Nephron (organoid): Measurements from ENCODE around the gene CHAC2.
A peak's percentile ranks its signal among the peaks of the same experiment; 100 is the strongest.

ENCODE experiments used
- H3K27ac Mint-ChIP-seq, 3 experiments: 2 replicates each; pipeline ENCODE4 v1.8.0; 2020; ENCODE audit warnings: mixed read lengths in 3 of 3, mild to moderate bottlenecking in 2 of 3, moderate library complexity in 1 of 3
- H3K27me3 Mint-ChIP-seq: 2 replicates; pipeline ENCODE4 v1.8.0; 2021; ENCODE audit warnings: low read depth, mild to moderate bottlenecking, moderate library complexity, mixed read lengths
- H3K36me3 Mint-ChIP-seq: 2 replicates; pipeline ENCODE4 v1.8.0; 2020; ENCODE audit warnings: low read depth, mixed read lengths
- H3K4me1 Mint-ChIP-seq: 2 replicates; pipeline ENCODE4 v1.8.0; 2020; ENCODE audit warnings: mixed read lengths
- H3K4me3 Mint-ChIP-seq, 3 experiments: 2 replicates each; pipeline ENCODE4 v1.8.0; 2020; ENCODE audit warnings: mild to moderate bottlenecking in 3 of 3, mixed read lengths in 3 of 3, moderate library complexity in 2 of 3
- H3K9me3 Mint-ChIP-seq: 2 replicates; pipeline ENCODE4 v1.8.0; 2020; ENCODE audit warnings: mixed read lengths
- CTCF ChIP-seq, 3 experiments: fragments of 200-600 bp; sonication (generic); IDR thresholded peaks; one replicate each; pipeline ENCODE4 v1.5.0; 2021; ENCODE audit warnings: antibody characterized with exemption in 3 of 3; ENCODE audit not compliant: unreplicated experiment in 3 of 3

CHAC2 gene

GRCh38 chr2:53782676-53783075, 15.1 kb downstream of the CHAC2 start:
- Mint-ChIP-seq H3K36me3 (peaks cover 31% of the 10 kb centered on the region), H3K9me3 (no peaks in the 10 kb centered on the region)
- TF ChIP-seq CTCF (IDR thresholded peaks at IDR 0.05; ENCODE audit: unreplicated experiment in 3 of 3), result no peak

GRCh38 chr2:53784436-53784835, 16.8 kb downstream of the CHAC2 start:
- Mint-ChIP-seq H3K27ac (peak overlapping the region; percentile 15 to 97 (median 95)), H3K4me3 (peak overlapping the region; percentile 95 to 98 (median 95)), H3K27me3 (no peaks in the 10 kb centered on the region), H3K9me3 (no peaks in the 10 kb centered on the region), H3K4me1 (peaks cover 24% of the 10 kb centered on the region), H3K36me3 (peaks cover 20% of the 10 kb centered on the region)
- TF ChIP-seq CTCF (IDR thresholded peaks at IDR 0.05; ENCODE audit: unreplicated experiment in 3 of 3), result no peak

More at GRCh38 chr2:53782676-53783075, 15.1 kb downstream of the CHAC2 start:
- H3K27me3 Mint-ChIP-seq, result no peaks in the 10 kb centered on the region
- H3K4me3 Mint-ChIP-seq, result no peak overlapping the region
- peaks cover 16% of the 10 kb centered on the region for H3K4me1 Mint-ChIP-seq
- H3K27ac Mint-ChIP-seq, result no peak overlapping the region

GRCh38 chr2:53785366-53785765, 17.8 kb downstream of the CHAC2 start:
- no peak for TF ChIP-seq CTCF (IDR thresholded peaks at IDR 0.05; ENCODE audit: unreplicated experiment in 3 of 3)
- peaks cover 12% of the 10 kb centered on the region for H3K36me3 Mint-ChIP-seq
- H3K27ac Mint-ChIP-seq, result peak overlapping the region; percentile 92 to 97 (median 95)
- no peaks in the 10 kb centered on the region for H3K27me3 Mint-ChIP-seq
- peak overlapping the region; percentile 95 to 98 (median 95) for H3K4me3 Mint-ChIP-seq
- no peaks in the 10 kb centered on the region for H3K9me3 Mint-ChIP-seq
- H3K4me1 Mint-ChIP-seq, result peaks cover 24% of the 10 kb centered on the region

GRCh38 chr2:53786352-53786704, 18.7 kb downstream of the CHAC2 start:
- Mint-ChIP-seq H3K9me3 (no peaks in the 10 kb centered on the region), H3K4me1 (peaks cover 31% of the 10 kb centered on the region), H3K27ac (peak overlapping the region; percentile 92 to 97 (median 95)), H3K4me3 (peak overlapping the region; percentile 95 to 98 (median 95)), H3K27me3 (no peaks in the 10 kb centered on the region), H3K36me3 (peaks cover 7% of the 10 kb centered on the region)
- TF ChIP-seq CTCF (IDR thresholded peaks at IDR 0.05; ENCODE audit: unreplicated experiment in 3 of 3), result no peak

- Mint-ChIP-seq H3K4me3 (peak within 1 kb of the TSS; percentile 95 to 98 (median 95)), H3K27ac (peak within 1 kb of the TSS; percentile 92 to 97 (median 95)), H3K27me3 (no peaks in the 10 kb centered on the region), H3K9me3 (no peaks in the 10 kb centered on the region), H3K36me3 (peaks cover 6% of the 10 kb centered on the region), H3K4me1 (peaks cover 31% of the 10 kb centered on the region)
- no peak for TF ChIP-seq CTCF (IDR thresholded peaks at IDR 0.05; ENCODE audit: unreplicated experiment in 3 of 3)
Measured at GRCh38 chr2:53786705-53787613, 19.4 kb downstream of the CHAC2 start, which contains the start of the genes ASB3 and ERLEC1. Gene ASB3, minus strand, starts transcription at chr2:53786953. Its CDS starts 21,381 bp downstream, at chr2:53765572. Gene ERLEC1, plus strand, starts transcription at chr2:53787044. Its CDS starts 167 bp downstream, at chr2:53787211.
